Measurements from ENCODE around the gene COQ7. TPM values are rescaled to one million over a fixed set of nuclear protein-coding genes. Genes with fewer than 3 reads are reported as not detected.

COQ7 gene
- polyA plus RNA-seq, 1 of the 3 experiments (the other 2 are of a cell fraction), result 24.0 TPM

DNA sequence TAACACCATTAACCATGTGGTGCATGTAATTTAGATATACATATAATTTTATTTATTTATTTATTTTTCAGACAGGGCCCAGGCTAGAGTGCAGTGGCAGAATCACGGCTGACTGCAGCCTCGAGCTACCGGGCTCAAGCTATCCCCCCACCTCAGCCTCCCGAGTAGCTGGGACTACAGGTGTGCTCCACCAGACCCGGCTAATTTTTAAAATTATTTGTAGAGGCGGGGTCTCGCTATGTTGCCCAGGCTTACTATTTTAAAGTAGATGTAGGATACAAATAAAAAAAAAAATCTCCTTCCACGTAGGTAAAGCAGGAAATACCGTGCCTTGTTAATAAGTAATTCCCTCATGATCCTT, 446 bp upstream of the COQ7 start:
- Histone ChIP-seq H3K4me3 (ENCODE audit: low read depth in 2 of 2, low read length in 1 of 2) (peak overlapping the region; percentile 38 to 74; a peak in 2 of 4 replicates), H3K9me2 (no peaks in the 10 kb centered on the region), H4K20me1 (ENCODE audit: insufficient read depth) (no peaks in the 10 kb centered on the region), H3K79me2 (ENCODE audit: insufficient read depth) (peaks cover 13% of the 10 kb centered on the region), H3K4me1 (ENCODE audit: control insufficient read depth in 1 of 2, insufficient read depth in 2 of 2, low read depth in 1 of 2, low read length in 1 of 2) (no peaks in the 10 kb centered on the region; a peak in 1 of 4 replicates), H3K27ac (ENCODE audit: low read depth in 2 of 2, low read length in 1 of 2) (peak overlapping the region; percentile 40 to 99; a peak in 3 of 4 replicates), H3K9me3 (no peaks in the 10 kb centered on the region), H3K36me3 (replicated peaks in 1 of 2; ENCODE audit: control insufficient read depth in 1 of 2, insufficient read depth in 2 of 2, low read length in 1 of 2) (no peaks in the 10 kb centered on the region), H3K4me2 (no peak overlapping the region), H3F3A (replicated peaks; ENCODE audit: insufficient read depth) (no peaks in the 10 kb centered on the region), H2AFZ (ENCODE audit: low read depth) (peak overlapping the region; percentile 86; the same call in 1 of the 2 replicates), H3K9ac (peak overlapping the region; percentile 97), H3K27me3 (ENCODE audit: insufficient read depth) (no peaks in the 10 kb centered on the region)
- DNase-seq, result no peak
- ChIA-PET CTCF (interaction anchor here (1.2 to 4.3 kb wide), 2 partner anchors 19 to 84 kb away, joined by 6 to 16 read pairs; partner anchors contain the start of gene TMC7), POLR2A (interaction anchor here (0.6 to 1.0 kb wide), 3 partner anchors 17 to 266 kb away, joined by 3 to 5 read pairs (median 4); partner anchors contain the start of gene ARL6IP1)
- WGBS (ENCODE audit: low lambda C conversion rate), result 46% methylated on average over 9 of the region's 9 CpGs
- TF ChIP-seq EZH2phosphoT487 (IDR thresholded peaks at IDR 0.05; ENCODE audit: borderline replicate concordance, low read depth) (no peak), EP300 (IDR thresholded peaks at IDR 0.05; ENCODE audit: borderline replicate concordance in 1 of 2, low read depth in 1 of 2, low read length in 1 of 2) (no peak), PBX3 (IDR thresholded peaks at IDR 0.05) (no peak), TCF12 (IDR thresholded peaks at IDR 0.05) (no peak), FOSL2 (IDR thresholded peaks at IDR 0.05; ENCODE audit: borderline replicate concordance, low read depth) (no peak), NRF1 (IDR thresholded peaks at IDR 0.05; ENCODE audit: low read depth, low read length) (no peak), CTCF (IDR thresholded peaks at IDR 0.05) (no peak), MEF2A (IDR thresholded peaks at IDR 0.05; ENCODE audit: borderline replicate concordance, low read depth) (no peak)
- TF ChIP-seq, protein P1, sequence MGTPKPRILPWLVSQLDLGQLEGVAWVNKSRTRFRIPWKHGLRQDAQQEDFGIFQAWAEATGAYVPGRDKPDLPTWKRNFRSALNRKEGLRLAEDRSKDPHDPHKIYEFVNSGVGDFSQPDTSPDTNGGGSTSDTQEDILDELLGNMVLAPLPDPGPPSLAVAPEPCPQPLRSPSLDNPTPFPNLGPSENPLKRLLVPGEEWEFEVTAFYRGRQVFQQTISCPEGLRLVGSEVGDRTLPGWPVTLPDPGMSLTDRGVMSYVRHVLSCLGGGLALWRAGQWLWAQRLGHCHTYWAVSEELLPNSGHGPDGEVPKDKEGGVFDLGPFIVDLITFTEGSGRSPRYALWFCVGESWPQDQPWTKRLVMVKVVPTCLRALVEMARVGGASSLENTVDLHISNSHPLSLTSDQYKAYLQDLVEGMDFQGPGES (IDR thresholded peaks at IDR 0.05; ENCODE audit: low read depth, low read length), result no peak
- TF ChIP-seq, protein P2, sequence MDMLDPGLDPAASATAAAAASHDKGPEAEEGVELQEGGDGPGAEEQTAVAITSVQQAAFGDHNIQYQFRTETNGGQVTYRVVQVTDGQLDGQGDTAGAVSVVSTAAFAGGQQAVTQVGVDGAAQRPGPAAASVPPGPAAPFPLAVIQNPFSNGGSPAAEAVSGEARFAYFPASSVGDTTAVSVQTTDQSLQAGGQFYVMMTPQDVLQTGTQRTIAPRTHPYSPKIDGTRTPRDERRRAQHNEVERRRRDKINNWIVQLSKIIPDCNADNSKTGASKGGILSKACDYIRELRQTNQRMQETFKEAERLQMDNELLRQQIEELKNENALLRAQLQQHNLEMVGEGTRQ (IDR thresholded peaks at IDR 0.05; ENCODE audit: borderline replicate concordance, low read depth, low read length), result no peak

Data from SK-N-SH (cell line).